Ovary (tissue), 3 donors: Measurements from ENCODE around the gene GNB1.

ENCODE experiments used
- CTCF ChIP-seq, 3 donors: fragments of 450-650 bp in 2 of 3; fragments of 200-600 bp in 1 of 3; IDR thresholded peaks; one replicate each; pipeline versions ENCODE4 v1.5.1 to v1.8.0; 2016 to 2022; ENCODE audit warnings: antibody characterized with exemption in 3 of 3, mild to moderate bottlenecking in 1 of 3
- EP300 ChIP-seq: sonication (generic); formaldehyde crosslinking; IDR thresholded peaks from one replicate; pipeline ENCODE4 v1.6.1; 2017; ENCODE audit warnings: antibody characterized with exemption
- donor health status: DM: no; HTN: no; CAD: no.

GRCh38 chr1:1862905-1863547 lies 27.9 kb downstream of the GNB1 start:
- no peak for TF ChIP-seq CTCF (IDR thresholded peaks at IDR 0.05)
- no peak for TF ChIP-seq EP300
